Thoracic aorta (tissue), 2 donors: ENCODE measurements around the gene MTX1. TPM values are rescaled to one million over a fixed set of nuclear protein-coding genes. Genes with fewer than 3 reads are reported as not detected.
"Not testable (repeated sequence)": the region's sequence is repeated elsewhere in the genome, so short reads cannot be mapped to it uniquely, and the experiment has no call there.

Experiments used
- ATAC-seq: fragments of 150-250 bp; one replicate; pipeline ENCODE4 v1.8.0; 2017; ENCODE audit warnings: low read depth; ENCODE audit not compliant: insufficient number of reproducible peaks, low FRiP score
- DNase-seq: peaks from one replicate; pipeline ENCODE4 v3.0.0-alpha.2; 2020; ENCODE audit warnings: low spot score
- H3K27ac ChIP-seq, 2 donors: fragments of 200-600 bp; sonication (generic); 1 replicate in 1 of 2; 2 replicates in 1 of 2; pipeline ENCODE4 v1.5.1; 2016; ENCODE audit warnings: mild to moderate bottlenecking in 2 of 2, moderate library complexity in 2 of 2
- H3K27me3 ChIP-seq: fragments of 200-600 bp; sonication (generic); replicated peaks from 2 replicates; pipeline ENCODE4 v1.6.0; 2016; ENCODE audit warnings: mild to moderate bottlenecking; ENCODE audit not compliant: insufficient read depth
- H3K36me3 ChIP-seq: fragments of 200-600 bp; sonication (generic); one replicate; pipeline ENCODE4 v1.5.1; 2016
- H3K4me1 ChIP-seq, 2 donors: fragments of 200-600 bp; sonication (generic); 1 replicate in 1 of 2; 2 replicates in 1 of 2; pipeline versions ENCODE4 v1.5.1 to v1.6.0; 2016; ENCODE audit warnings: low read depth in 2 of 2, mild to moderate bottlenecking in 1 of 2; ENCODE audit not compliant: control insufficient read depth in 1 of 2
- H3K4me3 ChIP-seq: fragments of 200-600 bp; sonication (generic); 2 replicates; pipeline ENCODE4 v1.5.1; 2016; ENCODE audit warnings: mild to moderate bottlenecking
- H3K9me3 ChIP-seq: fragments of 200-600 bp; sonication (generic); 2 replicates; pipeline ENCODE4 v1.5.1; 2016
- CTCF ChIP-seq: fragments of 200-600 bp; sonication (generic); IDR thresholded peaks from one replicate; pipeline ENCODE4 v1.5.1; 2019; ENCODE audit warnings: antibody characterized with exemption
- total RNA-seq, 2 donors: library from RNA; depleted of rRNA; stranded (reverse); fragments of >200 nt; gene quantifications; one replicate each; pipeline versions ENCODE4 v1.1.0 to v1.2.3, GENCODE V29; 2016

The MTX1 gene
- total RNA-seq, result 10 to 100 TPM; 21.7 to 22.9 TPM

- Histone ChIP-seq H3K27me3 (no peaks in the 10 kb centered on the region), H3K4me1 (peaks cover 18 to 36% of the 10 kb centered on the region in 2 donors), H3K9me3 (no peaks in the 10 kb centered on the region), H3K36me3 (no peaks in the 10 kb centered on the region), H3K4me3 (peak within 1 kb of the TSS; percentile 89), H3K27ac (peak within 1 kb of the TSS; percentile 97 to 100)
- TF ChIP-seq CTCF, result no peak
- ATAC-seq (peak; percentile 78), DNase-seq (peak; percentile 78)
These were observed at the start of gene MTX1 for GRCh38 chr1:155208541-155209311. TSS of gene MTX1 (plus strand) at chr1:155208695. CDS start at chr1:155208805, 110 bp downstream.

GRCh38 chr1:155158991-155159390 lies 49.5 kb upstream of the MTX1 start:
- H3K36me3 ChIP-seq, result no peaks in the 10 kb centered on the region
- H3K9me3 ChIP-seq, result no peaks in the 10 kb centered on the region
- H3K27ac ChIP-seq, result no peak overlapping the region
- DNase-seq, result no peak
- no peaks in the 10 kb centered on the region for H3K27me3 ChIP-seq
- no peak for TF ChIP-seq CTCF
- no peak overlapping the region for H3K4me3 ChIP-seq
- no peak for ATAC-seq
- H3K4me1 ChIP-seq, result no peaks in the 10 kb centered on the region

- H3K27ac ChIP-seq, result no peak overlapping the region
- H3K9me3 ChIP-seq, result no peaks in the 10 kb centered on the region
- no peaks in the 10 kb centered on the region for H3K36me3 ChIP-seq
- ATAC-seq (no peak), DNase-seq (no peak)
- H3K4me3 ChIP-seq, result no peak overlapping the region
- H3K4me1 ChIP-seq, result no peaks in the 10 kb centered on the region
- H3K27me3 ChIP-seq, result no peaks in the 10 kb centered on the region
- no peak for TF ChIP-seq CTCF
These were observed 48.4 kb upstream of the MTX1 start for GRCh38 chr1:155160128-155160527.

GRCh38 chr1:155162631-155163030 lies 45.9 kb upstream of the MTX1 start:
- not testable (repeated sequence) for H3K9me3 ChIP-seq, H3K4me1 ChIP-seq, ATAC-seq, H3K4me3 ChIP-seq, H3K36me3 ChIP-seq, H3K27me3 ChIP-seq, H3K27ac ChIP-seq, DNase-seq

- not testable (repeated sequence) for H3K27me3 ChIP-seq, H3K9me3 ChIP-seq, ATAC-seq, DNase-seq, H3K27ac ChIP-seq, H3K36me3 ChIP-seq, H3K4me1 ChIP-seq, H3K4me3 ChIP-seq
These were observed 44.7 kb upstream of the MTX1 start for GRCh38 chr1:155163785-155164184.

- ATAC-seq, H3K4me1 ChIP-seq, H3K4me3 ChIP-seq, H3K36me3 ChIP-seq, H3K9me3 ChIP-seq, DNase-seq, H3K27me3 ChIP-seq, H3K27ac ChIP-seq: not testable (repeated sequence)
These were observed 43.9 kb upstream of the MTX1 start for GRCh38 chr1:155164625-155165024.
